ENCODE data around the gene GNAL. TPM values are rescaled to one million over a fixed set of nuclear protein-coding genes. Genes with fewer than 3 reads are reported as not detected.
"Not testable (repeated sequence)": the region's sequence is repeated elsewhere in the genome, so short reads cannot be mapped to it uniquely, and the experiment has no call there.

GNAL gene
- total and polyA plus RNA-seq, 7 donors = 0.46 to 25.1 (median 13.2) TPM

- intact Hi-C loops (cut with DNase I) = loop anchor here (1.0 to 5.0 kb wide), 4 partner anchors 39 to 220 kb away; partner anchors contain the start of gene GNAL
- Histone ChIP-seq H3K9me3 (no peaks in the 10 kb centered on the region), H3K27me3 (no peaks in the 10 kb centered on the region), H3K36me3 (peaks cover 0 to 12% (median 2%) of the 10 kb centered on the region in 4 donors), H3K4me1 (peaks cover 0 to 19% (median 18%) of the 10 kb centered on the region in 4 donors), H3K27ac (peak within 1 kb of the TSS; percentile 95 to 99 (median 98)), H3K4me3 (peak within 1 kb of the TSS; percentile 64 to 88 (median 75))
- no peak for TF ChIP-seq EP300 (IDR thresholded peaks at IDR 0.05)
- TF ChIP-seq POLR2AphosphoS5 (IDR thresholded peaks at IDR 0.05) = peak; percentile 88 to 98 (median 94)
- no peak for TF ChIP-seq CTCF (IDR thresholded peaks at IDR 0.05)
- peak; percentile 90 to 92 for TF ChIP-seq POLR2A (IDR thresholded peaks at IDR 0.05)
- 0 to 1% methylated on average over 106 of the region's 106 CpGs for WGBS, 2 donors
- DNase-seq = peak; percentile 94
Measured at GRCh38 chr18:11908182-11909060, 219.4 kb downstream of the GNAL start, which contains the start of gene MPPE1. MPPE1 (minus strand) TSS chr18:11908317; CDS start chr18:11897264, 11,053 bp downstream.

DNA sequence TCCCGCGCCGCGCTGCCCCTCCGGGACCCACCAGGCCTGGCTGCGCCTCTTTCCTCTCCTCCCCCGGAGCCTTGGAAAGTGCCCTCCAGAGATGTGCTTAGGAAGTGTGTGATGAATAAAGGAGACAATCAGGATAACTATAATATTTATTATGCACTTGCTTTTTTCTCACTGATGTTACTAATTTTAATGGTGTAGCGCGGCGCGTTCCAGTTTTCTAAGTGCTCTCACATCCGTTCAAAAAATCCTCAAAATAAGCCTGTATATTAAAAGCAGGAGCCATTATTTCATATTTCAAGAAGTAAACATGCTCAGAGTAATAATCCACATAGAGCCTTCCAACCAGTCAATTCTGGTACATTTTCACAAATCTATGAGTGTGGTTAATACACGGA lies 220.0 kb downstream of the GNAL start:
- no peak for DNase-seq
- peaks cover 0 to 8% (median 2%) of the 10 kb centered on the region in 4 donors for H3K36me3 ChIP-seq
- 4 to 6% methylated on average over 13 of the region's 13 CpGs for WGBS, 2 donors

GRCh38 chr18:11909591-11910026 lies 220.5 kb downstream of the GNAL start:
- no peaks in the 10 kb centered on the region for H3K27me3 ChIP-seq
- DNase-seq = no peak
- WGBS, 2 donors = 5 to 42% methylated on average over 2 of the region's 2 CpGs
- intact Hi-C loops (cut with DNase I) = loop anchor here (2.0 to 5.0 kb wide), 3 partner anchors 38 to 221 kb away; partner anchors contain the start of gene GNAL
- no peaks in the 10 kb centered on the region for H3K9me3 ChIP-seq
- peak overlapping the region in 3 of 4 donors; percentile 72 to 88 (median 78) for H3K4me3 ChIP-seq
- peaks cover 0 to 19% (median 18%) of the 10 kb centered on the region in 4 donors for H3K4me1 ChIP-seq
- peak overlapping the region; percentile 95 to 99 (median 98) for H3K27ac ChIP-seq
- peaks cover 0 to 8% (median 2%) of the 10 kb centered on the region in 4 donors for H3K36me3 ChIP-seq
- TF ChIP-seq EP300 (IDR thresholded peaks at IDR 0.05) (no peak), POLR2AphosphoS5 (IDR thresholded peaks at IDR 0.05) (peak; percentile 11 to 67 (median 36)), CTCF (IDR thresholded peaks at IDR 0.05) (no peak)

More for the DNA sequence above, 220.0 kb downstream of the GNAL start:
- peaks cover 0 to 19% (median 18%) of the 10 kb centered on the region in 4 donors for H3K4me1 ChIP-seq
- H3K27ac ChIP-seq = peak overlapping the region; percentile 95 to 99 (median 98)
- H3K4me3 ChIP-seq = peak overlapping the region; percentile 64 to 88 (median 75)
- no peak for TF ChIP-seq POLR2A (IDR thresholded peaks at IDR 0.05)
- TF ChIP-seq CTCF (IDR thresholded peaks at IDR 0.05) = no peak
- no peak for TF ChIP-seq EP300 (IDR thresholded peaks at IDR 0.05)
- TF ChIP-seq POLR2AphosphoS5 (IDR thresholded peaks at IDR 0.05) = no peak
- H3K9me3 ChIP-seq = no peaks in the 10 kb centered on the region
- no peaks in the 10 kb centered on the region for H3K27me3 ChIP-seq
- intact Hi-C loops (cut with DNase I) = loop anchor here (2.0 to 5.0 kb wide), 3 partner anchors 38 to 220 kb away; partner anchors contain the start of gene GNAL

DNA sequence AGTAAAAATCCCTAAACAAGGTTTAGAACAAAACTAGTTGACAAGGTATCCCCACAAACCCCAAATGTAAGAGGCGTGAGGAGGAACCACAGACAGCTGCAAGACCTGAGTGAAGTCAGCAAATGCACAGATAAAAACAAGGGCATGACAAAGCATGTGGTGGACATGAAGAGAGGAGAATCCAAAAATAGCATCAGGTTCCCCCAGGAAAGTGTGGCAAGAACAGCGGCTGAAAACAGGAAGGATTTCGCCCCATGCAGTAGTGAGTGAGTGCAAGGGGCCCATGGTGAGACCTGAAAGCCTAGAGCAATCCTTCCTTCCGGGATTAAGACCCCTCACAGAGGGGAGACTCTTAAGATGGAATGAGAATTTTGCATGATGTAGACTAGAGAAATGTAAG lies 227.8 kb downstream of the GNAL start:
- H3K4me1 ChIP-seq; H3K9me3 ChIP-seq; H3K27me3 ChIP-seq; H3K27ac ChIP-seq; DNase-seq; H3K4me3 ChIP-seq; intact Hi-C loops (cut with DNase I); H3K36me3 ChIP-seq: not testable (repeated sequence)
- 47 to 88% methylated on average over 4 of the region's 4 CpGs for WGBS, 2 donors

GRCh38 chr18:11919522-11919921 lies 230.5 kb downstream of the GNAL start:
- H3K4me1 ChIP-seq; DNase-seq; H3K4me3 ChIP-seq; H3K36me3 ChIP-seq; H3K27me3 ChIP-seq; intact Hi-C loops (cut with DNase I); H3K9me3 ChIP-seq; H3K27ac ChIP-seq: not testable (repeated sequence)
- WGBS, 2 donors = 89 to 93% methylated on average over 5 of the region's 5 CpGs

Data from sigmoid colon (tissue), 7 donors.